Gastrocnemius medialis (tissue), 4 donors: ENCODE data around the gene CYTH1. TPM values are rescaled to one million over a fixed set of nuclear protein-coding genes. Genes with fewer than 3 reads are reported as not detected.

ENCODE experiments used
- ATAC-seq, 2 donors: fragments of 150-250 bp; one replicate each; pipeline ENCODE4 v1.9.1; 2016
- DNase-seq, 2 donors: peaks; one replicate each; pipeline ENCODE4 v3.0.0-alpha.2; 2019
- H3K27ac ChIP-seq, 4 donors: fragments of 200-600 bp; sonication (generic); 1 replicate in 1 of 4; 2 replicates in 3 of 4; pipeline ENCODE4 v1.5.1; 2016 to 2018; ENCODE audit warnings: mild to moderate bottlenecking in 2 of 4, moderate library complexity in 1 of 4
- H3K27me3 ChIP-seq, 3 donors: fragments of 200-600 bp; sonication (generic) in 2 of 3; 1 replicate in 1 of 3; 2 replicates in 2 of 3; pipeline versions ENCODE4 v1.5.1 to v1.6.0; 2016 to 2019; ENCODE audit warnings: mild to moderate bottlenecking in 1 of 3, moderate library complexity in 1 of 3
- H3K36me3 ChIP-seq, 2 donors: fragments of 200-600 bp; sonication (generic) in 1 of 2; one replicate each; pipeline ENCODE4 v1.5.1; 2017 to 2018
- H3K4me1 ChIP-seq, 2 donors: fragments of 200-600 bp; sonication (generic) in 1 of 2; one replicate each; pipeline ENCODE4 v1.5.1; 2016 to 2017; ENCODE audit warnings: mild to moderate bottlenecking in 2 of 2
- H3K4me3 ChIP-seq, 4 donors: fragments of 200-600 bp; sonication (generic) in 3 of 4; 1 replicate in 1 of 4; 2 replicates in 3 of 4; pipeline ENCODE4 v1.5.1; 2016 to 2019; ENCODE audit warnings: mild to moderate bottlenecking in 2 of 4
- H3K9me3 ChIP-seq, 3 donors: fragments of 200-600 bp; sonication (generic) in 2 of 3; 1 replicate in 1 of 3; 2 replicates in 2 of 3; pipeline ENCODE4 v1.5.1; 2016 to 2019
- POLR2A ChIP-seq, 2 donors: fragments of 450-650 bp; IDR thresholded peaks; one replicate each; pipeline ENCODE4 v1.6.1; 2017; ENCODE audit warnings: antibody characterized with exemption in 2 of 2, mild to moderate bottlenecking in 2 of 2, moderate library complexity in 2 of 2
- in situ Hi-C, 4 donors: fragments of 200-750 bp; cut with MboI; loops; one replicate each; pipeline versions ENCODE4 v1.15.0 to v1.8.0; 2017; ENCODE audit warnings: low sequenced_read_pairs in 4 of 4
- intact Hi-C: fragments of 100-400 bp; cut with DNase I; formaldehyde crosslinking; loops from one replicate; pipeline ENCODE4 v1.15.1; 2023; ENCODE audit warnings: low total_unique reads
- total RNA-seq, 4 donors: library from RNA; depleted of rRNA; stranded (reverse); fragments of >200 nt; gene quantifications; one replicate each; pipeline versions ENCODE4 v1.1.0 to v1.2.3, GENCODE V29; 2016
- TF ChIP-seq, protein P1 (sequence below), 5 experiments: fragments of 450-650 bp in 3 of 5; fragments of 200-600 bp in 2 of 5; sonication (generic) in 2 of 5; IDR thresholded peaks in 4 of 5; conservative IDR thresholded peaks in 1 of 5; 1 replicate in 4 of 5; 2 replicates in 1 of 5; pipeline ENCODE4 v1.5.1; 2016 to 2019; ENCODE audit warnings: antibody characterized with exemption in 5 of 5, mild to moderate bottlenecking in 3 of 5, moderate library complexity in 3 of 5

Gene CYTH1
- total RNA-seq, 4 donors from 2014 or later, result 24.7 to 43.7 (median 32.4) TPM

- no peaks in the 10 kb centered on the region for H3K36me3 ChIP-seq
- TF ChIP-seq, protein P1, sequence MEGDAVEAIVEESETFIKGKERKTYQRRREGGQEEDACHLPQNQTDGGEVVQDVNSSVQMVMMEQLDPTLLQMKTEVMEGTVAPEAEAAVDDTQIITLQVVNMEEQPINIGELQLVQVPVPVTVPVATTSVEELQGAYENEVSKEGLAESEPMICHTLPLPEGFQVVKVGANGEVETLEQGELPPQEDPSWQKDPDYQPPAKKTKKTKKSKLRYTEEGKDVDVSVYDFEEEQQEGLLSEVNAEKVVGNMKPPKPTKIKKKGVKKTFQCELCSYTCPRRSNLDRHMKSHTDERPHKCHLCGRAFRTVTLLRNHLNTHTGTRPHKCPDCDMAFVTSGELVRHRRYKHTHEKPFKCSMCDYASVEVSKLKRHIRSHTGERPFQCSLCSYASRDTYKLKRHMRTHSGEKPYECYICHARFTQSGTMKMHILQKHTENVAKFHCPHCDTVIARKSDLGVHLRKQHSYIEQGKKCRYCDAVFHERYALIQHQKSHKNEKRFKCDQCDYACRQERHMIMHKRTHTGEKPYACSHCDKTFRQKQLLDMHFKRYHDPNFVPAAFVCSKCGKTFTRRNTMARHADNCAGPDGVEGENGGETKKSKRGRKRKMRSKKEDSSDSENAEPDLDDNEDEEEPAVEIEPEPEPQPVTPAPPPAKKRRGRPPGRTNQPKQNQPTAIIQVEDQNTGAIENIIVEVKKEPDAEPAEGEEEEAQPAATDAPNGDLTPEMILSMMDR (IDR thresholded peaks at IDR 0.05 in 4 of 5, conservative IDR thresholded peaks at IDR 0.05 in 1 of 5), result no peak
- TF ChIP-seq POLR2A (IDR thresholded peaks at IDR 0.05), result no peak
- H3K4me1 ChIP-seq, result peaks cover 79 to 87% of the 10 kb centered on the region in 2 donors
- H3K27me3 ChIP-seq, result no peaks in the 10 kb centered on the region
- H3K9me3 ChIP-seq, result no peaks in the 10 kb centered on the region
- ATAC-seq (peak; percentile 45 to 56), DNase-seq (no peak)
- peak overlapping the region; percentile 38 to 58 (median 50) for H3K4me3 ChIP-seq
- in situ Hi-C loops, result no loop called here
- H3K27ac ChIP-seq, result peak overlapping the region; percentile 73 to 87 (median 82)
- intact Hi-C loops, result no loop called here
Measured at GRCh38 chr17:78737332-78737731, 44.7 kb downstream of the CYTH1 start.

- peak; percentile 64 to 77 for DNase-seq
- Histone ChIP-seq H3K4me3 (peak overlapping the region; percentile 38 to 58 (median 50)), H3K4me1 (peaks cover 79 to 84% of the 10 kb centered on the region in 2 donors), H3K27ac (peak overlapping the region; percentile 73 to 87 (median 82)), H3K36me3 (no peaks in the 10 kb centered on the region), H3K27me3 (no peaks in the 10 kb centered on the region), H3K9me3 (no peaks in the 10 kb centered on the region)
- ATAC-seq, result peak; percentile 62 to 72
- intact Hi-C loops, result no loop called here
- in situ Hi-C loops, result no loop called here
- TF ChIP-seq POLR2A (IDR thresholded peaks at IDR 0.05), result peak; percentile 45 to 66
- TF ChIP-seq, protein P1 (IDR thresholded peaks at IDR 0.05 in 4 of 5, conservative IDR thresholded peaks at IDR 0.05 in 1 of 5), result peak in 1 of 5 experiments; percentile 36
Measured at GRCh38 chr17:78736526-78737079, 45.5 kb downstream of the CYTH1 start.

- H3K4me3 ChIP-seq, result peak overlapping the region; percentile 38 to 58 (median 50)
- TF ChIP-seq, protein P1 (IDR thresholded peaks at IDR 0.05 in 4 of 5, conservative IDR thresholded peaks at IDR 0.05 in 1 of 5), result no peak
- no peak for TF ChIP-seq POLR2A (IDR thresholded peaks at IDR 0.05)
- DNase-seq, result no peak
- H3K27ac ChIP-seq, result peak overlapping the region; percentile 73 to 87 (median 82)
- in situ Hi-C loops (no loop called here), intact Hi-C loops (no loop called here)
- H3K27me3 ChIP-seq, result no peaks in the 10 kb centered on the region
- H3K9me3 ChIP-seq, result no peaks in the 10 kb centered on the region
- peaks cover 77 to 82% of the 10 kb centered on the region in 2 donors for H3K4me1 ChIP-seq
- H3K36me3 ChIP-seq, result no peaks in the 10 kb centered on the region
- peak in 1 of 2 donors; percentile 3 for ATAC-seq
Measured at GRCh38 chr17:78735832-78736525, 46.1 kb downstream of the CYTH1 start.

DNA sequence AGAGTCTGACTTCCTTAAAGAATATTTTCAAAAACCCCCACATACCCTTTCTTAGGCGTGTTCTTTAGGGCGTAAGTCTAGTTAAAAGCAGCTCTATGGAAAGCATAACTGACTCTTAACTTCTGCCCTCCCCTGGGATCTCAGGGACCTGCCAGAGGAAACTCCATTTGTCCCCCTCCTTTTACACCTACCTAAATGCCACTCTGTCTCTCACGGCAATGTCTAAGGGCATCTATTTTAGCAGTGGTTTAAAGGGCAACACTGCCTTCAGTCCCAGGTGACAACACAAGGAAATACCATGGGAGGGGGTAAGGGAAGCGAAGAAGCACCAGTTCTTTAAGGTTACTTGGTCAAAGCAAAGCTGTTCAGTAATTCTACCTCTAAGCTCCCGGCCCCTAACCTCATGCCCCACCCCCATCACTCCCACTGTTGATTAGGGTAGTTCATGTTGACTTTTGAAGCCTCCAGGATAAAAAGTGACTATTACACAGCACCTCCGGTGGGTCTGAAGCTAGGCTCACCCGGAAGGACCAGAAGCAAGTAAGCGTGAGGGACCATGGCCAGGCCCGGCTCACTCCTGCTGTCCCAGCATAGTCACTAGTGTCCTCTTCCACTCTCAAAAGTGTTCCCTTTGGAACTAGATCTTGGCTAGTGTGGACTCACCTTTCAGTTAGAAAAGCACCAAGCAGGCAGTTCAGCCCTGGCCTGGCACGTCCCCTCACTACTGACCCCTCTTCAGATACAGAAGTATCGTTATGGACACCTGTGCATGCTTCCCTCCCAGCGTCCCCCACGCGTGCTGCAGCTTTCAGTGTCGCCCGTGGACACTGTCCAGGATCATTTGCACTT lies 47.1 kb downstream of the CYTH1 start:
- H3K27ac ChIP-seq, result peak overlapping the region; percentile 73 to 87 (median 82)
- TF ChIP-seq POLR2A (IDR thresholded peaks at IDR 0.05), result no peak
- TF ChIP-seq, protein P1 (IDR thresholded peaks at IDR 0.05 in 4 of 5, conservative IDR thresholded peaks at IDR 0.05 in 1 of 5), result no peak
- H3K36me3 ChIP-seq, result no peaks in the 10 kb centered on the region
- no peaks in the 10 kb centered on the region for H3K9me3 ChIP-seq
- no peaks in the 10 kb centered on the region for H3K27me3 ChIP-seq
- in situ Hi-C loops (no loop called here), intact Hi-C loops (no loop called here)
- no peak for ATAC-seq
- DNase-seq, result no peak
- H3K4me3 ChIP-seq, result peak overlapping the region; percentile 38 to 58 (median 50)
- H3K4me1 ChIP-seq, result peaks cover 74 to 75% of the 10 kb centered on the region in 2 donors
